T-helper 2 cell treated with Interferon-gamma antibody and Interleukin-4, amounts not matched to agents 100 ng/mL and 5 ng/mL, for 36 hours (primary cell): Measurements from ENCODE around the gene GPN1. TPM values are rescaled to one million over a fixed set of nuclear protein-coding genes. Genes with fewer than 3 reads are reported as not detected.
"Not testable (repeated sequence)": the region's sequence is repeated elsewhere in the genome, so short reads cannot be mapped to it uniquely, and the experiment has no call there.

Source experiments
- intact Hi-C: fragments of 100-400 bp; cut with micrococcal nuclease; formaldehyde crosslinking; loops from one replicate; pipeline ENCODE4 v1.15.1; 2023
- total RNA-seq: library from RNA; stranded (reverse); gene quantifications from 2 replicates; pipeline ENCODE4 v1.2.3, GENCODE V29; 2022

GPN1 gene
- total RNA-seq, 1 donor from 2014 or later = 47.9 TPM

DNA sequence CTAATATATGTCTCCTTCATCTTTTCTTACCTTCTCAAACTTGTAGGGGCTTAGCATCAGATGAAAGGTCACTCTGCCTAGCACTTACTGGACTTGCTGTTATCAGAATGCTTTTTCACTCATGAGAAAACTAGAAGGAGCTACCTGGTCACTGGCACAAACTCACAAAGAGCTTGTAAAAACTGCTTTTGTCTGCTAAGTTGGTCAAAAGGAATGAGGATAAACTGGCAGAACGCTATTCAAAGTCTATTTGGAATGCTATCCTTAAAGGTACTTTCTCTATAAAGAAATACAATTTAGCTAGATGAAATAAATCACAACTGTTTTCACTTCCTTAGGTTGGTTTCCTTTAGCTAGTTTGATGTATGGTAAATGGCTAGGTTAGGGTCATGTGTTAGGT, 2.5 kb upstream of the GPN1 start:
- intact Hi-C loops = loop anchor here (5.0 kb wide), 1 partner anchor 44 kb away; the partner anchor contains the start of gene ZNF512

GRCh38 chr2:27626921-27627320, 1.9 kb upstream of the GPN1 start:
- intact Hi-C loops = loop anchor here (5.0 kb wide), 1 partner anchor 45 kb away; the partner anchor contains the start of gene ZNF512

DNA sequence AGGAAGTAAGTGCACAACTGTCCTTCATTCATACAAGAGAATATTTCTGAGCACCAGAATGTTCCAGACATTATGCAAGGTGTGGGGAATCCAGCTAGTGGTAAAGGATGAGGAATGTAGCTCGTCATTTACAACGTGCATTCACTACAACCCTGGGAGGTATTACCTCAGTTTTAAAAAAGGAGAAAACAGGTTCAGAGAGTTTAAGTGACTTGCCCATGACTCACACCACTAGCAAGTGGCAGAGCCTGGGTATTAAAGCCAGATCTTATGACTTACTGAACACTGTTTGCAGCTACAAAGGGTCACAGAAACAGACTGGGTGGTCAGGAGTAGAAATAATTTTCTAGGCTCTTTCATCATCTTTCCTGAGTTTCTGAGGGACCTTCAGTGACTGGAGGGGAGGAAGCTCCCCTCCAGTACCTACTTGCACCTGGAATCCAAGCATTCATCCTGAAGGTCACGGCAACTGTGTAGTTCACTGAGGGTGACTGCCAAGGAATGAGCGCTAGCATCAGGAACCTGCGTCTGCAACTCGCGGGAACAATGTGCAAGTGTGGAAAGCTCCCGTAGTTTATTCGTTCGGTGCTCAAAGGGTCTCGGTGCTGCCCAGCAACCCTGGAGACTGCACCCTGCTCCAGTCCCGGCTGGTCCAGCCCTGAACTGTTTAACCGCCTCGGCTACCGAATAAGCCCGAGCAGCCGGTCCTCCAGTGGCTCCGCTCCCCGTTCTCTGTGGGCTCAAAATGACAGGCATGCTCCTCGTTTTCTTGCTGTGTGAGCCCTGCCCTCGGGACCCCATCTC, 685 bp upstream of the GPN1 start:
- intact Hi-C loops = loop anchor here (1.0 to 5.0 kb wide), 5 partner anchors 35 to 258 kb away; partner anchors contain the start of genes EIF2B4, IFT172, NRBP1 and SLC4A1AP

DNA sequence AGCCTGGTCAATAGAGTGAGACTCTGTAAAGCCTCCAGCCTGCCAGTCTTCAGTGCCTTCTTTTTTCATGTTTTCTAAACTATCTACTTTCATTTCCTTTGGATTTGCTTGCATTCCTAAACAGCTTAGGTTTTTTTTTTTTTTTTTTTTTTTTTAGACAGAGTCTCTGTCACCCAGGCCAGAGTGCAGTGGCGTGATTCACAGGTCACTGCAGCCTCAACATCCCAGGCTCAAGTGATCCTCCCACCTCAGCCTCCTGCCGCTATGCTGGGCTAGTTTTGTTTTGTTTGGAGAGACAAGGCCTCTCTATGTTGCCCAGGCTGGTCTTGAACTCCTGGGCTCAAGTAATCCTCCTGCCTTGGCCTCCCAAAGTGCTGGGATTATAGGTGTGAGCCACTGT, 1.4 kb downstream of the GPN1 start:
- intact Hi-C loops = not testable (repeated sequence)

GRCh38 chr2:27634291-27634690, 5.4 kb downstream of the GPN1 start:
- intact Hi-C loops = no loop called here

GRCh38 chr2:27636766-27637165, 7.9 kb downstream of the GPN1 start:
- intact Hi-C loops = no loop called here

- intact Hi-C loops = no loop called here
Observed at GRCh38 chr2:27638037-27638637, 9.3 kb downstream of the GPN1 start.

GRCh38 chr2:27638709-27639108, 9.9 kb downstream of the GPN1 start:
- intact Hi-C loops = no loop called here

DNA sequence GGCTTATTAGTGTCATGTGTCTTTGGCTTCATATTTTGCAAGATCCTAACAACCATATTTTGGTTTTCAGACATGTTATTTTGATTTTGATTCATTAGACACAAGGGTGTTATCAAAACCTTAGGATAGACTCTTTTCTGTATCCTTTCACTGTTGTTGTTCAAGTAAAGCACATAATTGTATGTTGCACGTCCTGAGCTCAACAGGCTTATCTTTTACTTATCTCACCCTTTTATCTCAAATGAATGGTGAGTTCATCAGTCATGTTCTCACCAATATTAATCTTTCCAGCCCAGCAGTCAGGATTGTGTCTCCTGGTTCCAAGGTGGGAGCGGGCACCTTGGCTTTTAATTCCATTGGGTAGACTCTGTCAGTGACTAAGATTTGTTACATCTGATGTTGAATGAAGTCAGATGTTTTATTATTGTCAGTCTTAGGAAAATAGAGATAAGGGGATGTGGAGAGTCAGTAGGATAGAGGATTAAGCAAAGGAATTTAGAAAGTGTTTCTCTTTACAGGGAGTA, 11.9 kb downstream of the GPN1 start:
- intact Hi-C loops = no loop called here

DNA sequence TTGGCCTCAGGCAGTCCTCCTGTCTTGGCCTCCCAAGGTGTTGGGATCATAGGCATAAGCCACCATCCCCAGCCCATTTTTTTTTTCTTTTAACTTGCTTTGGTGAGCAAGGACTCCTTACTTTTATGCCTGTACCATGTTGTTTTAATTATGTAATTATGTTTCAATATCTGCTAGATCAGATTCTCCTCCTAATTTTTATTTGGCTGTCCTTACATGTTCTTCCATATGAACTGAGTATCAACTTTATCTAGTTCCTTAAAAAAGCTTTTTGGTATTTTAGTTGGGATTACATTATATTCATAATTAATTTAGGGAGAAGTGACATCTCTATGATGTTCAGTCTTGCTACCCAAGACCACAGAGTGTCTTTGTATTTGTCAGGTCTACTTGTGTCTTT, 16.3 kb downstream of the GPN1 start:
- intact Hi-C loops = no loop called here

GRCh38 chr2:27647289-27647688, 18.4 kb downstream of the GPN1 start:
- intact Hi-C loops = no loop called here

- intact Hi-C loops = no loop called here
Observed at GRCh38 chr2:27647737-27648136, 18.9 kb downstream of the GPN1 start.

DNA sequence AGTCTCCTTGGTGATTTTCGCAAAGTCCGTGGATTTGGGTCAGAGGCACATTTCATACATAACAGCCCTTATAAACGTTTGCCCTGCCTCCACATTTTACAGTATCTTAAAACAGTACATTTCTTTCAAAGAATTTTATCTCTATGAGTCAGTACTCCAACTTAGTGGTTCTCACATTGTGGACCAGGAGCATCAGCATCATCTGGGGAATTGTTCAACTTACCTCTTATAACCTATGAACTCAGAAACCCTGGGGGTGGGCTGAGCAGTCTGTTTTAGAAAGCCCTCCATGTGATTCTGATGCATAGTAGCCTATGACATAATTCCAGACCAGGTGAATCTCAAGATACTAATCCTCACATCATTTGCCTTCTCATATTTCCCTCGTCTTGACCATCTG, 22.2 kb downstream of the GPN1 start:
- intact Hi-C loops = no loop called here

DNA sequence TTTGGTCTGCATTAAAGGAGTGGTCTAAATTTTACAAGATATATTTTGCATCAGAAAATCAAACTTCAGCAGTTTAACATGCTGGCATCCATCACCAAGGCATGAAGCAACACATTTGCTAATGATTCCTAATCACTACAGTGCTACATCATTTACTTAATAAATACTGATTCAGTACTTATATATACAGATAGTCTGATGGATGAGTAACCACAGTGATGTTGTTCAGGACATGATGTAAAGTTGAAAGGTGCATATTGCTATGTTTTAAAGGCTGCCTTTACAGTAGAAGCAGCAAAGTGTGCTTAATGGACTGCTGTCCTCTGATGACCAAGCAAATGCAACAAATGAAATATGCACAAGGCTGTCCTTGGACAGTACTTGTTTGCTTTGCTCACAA, 23.5 kb downstream of the GPN1 start:
- intact Hi-C loops = no loop called here

- intact Hi-C loops = no loop called here
Observed at GRCh38 chr2:27652790-27653189, 23.9 kb downstream of the GPN1 start.

DNA sequence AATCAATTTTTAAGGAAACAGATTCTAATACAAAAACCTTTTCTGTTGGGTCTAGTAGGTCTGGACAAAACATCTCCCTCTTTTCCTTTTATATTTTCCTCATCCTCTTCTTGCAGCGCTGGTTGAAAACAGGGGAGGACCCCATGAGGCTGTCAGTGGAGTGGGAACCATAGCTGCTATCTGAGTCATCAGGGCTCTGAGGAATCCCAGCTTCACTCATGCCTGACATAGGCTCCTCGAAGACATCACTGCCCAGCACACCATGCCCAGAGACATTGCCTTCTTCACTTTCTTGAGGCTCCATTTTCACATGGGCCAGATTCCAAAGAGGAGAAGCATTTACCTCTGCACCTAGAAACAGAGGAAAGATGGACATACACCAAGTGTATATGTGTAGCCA, 24.5 kb downstream of the GPN1 start:
- intact Hi-C loops = no loop called here

- intact Hi-C loops = no loop called here
Observed at GRCh38 chr2:27655155-27655951, 26.5 kb downstream of the GPN1 start.

- intact Hi-C loops = loop anchor here (5.0 to 10.0 kb wide), 2 partner anchors 257 to 449 kb away; partner anchors contain the start of genes ATRAID, PPM1G and SLC5A6
Observed at GRCh38 chr2:27661371-27661770, 32.5 kb downstream of the GPN1 start.

DNA sequence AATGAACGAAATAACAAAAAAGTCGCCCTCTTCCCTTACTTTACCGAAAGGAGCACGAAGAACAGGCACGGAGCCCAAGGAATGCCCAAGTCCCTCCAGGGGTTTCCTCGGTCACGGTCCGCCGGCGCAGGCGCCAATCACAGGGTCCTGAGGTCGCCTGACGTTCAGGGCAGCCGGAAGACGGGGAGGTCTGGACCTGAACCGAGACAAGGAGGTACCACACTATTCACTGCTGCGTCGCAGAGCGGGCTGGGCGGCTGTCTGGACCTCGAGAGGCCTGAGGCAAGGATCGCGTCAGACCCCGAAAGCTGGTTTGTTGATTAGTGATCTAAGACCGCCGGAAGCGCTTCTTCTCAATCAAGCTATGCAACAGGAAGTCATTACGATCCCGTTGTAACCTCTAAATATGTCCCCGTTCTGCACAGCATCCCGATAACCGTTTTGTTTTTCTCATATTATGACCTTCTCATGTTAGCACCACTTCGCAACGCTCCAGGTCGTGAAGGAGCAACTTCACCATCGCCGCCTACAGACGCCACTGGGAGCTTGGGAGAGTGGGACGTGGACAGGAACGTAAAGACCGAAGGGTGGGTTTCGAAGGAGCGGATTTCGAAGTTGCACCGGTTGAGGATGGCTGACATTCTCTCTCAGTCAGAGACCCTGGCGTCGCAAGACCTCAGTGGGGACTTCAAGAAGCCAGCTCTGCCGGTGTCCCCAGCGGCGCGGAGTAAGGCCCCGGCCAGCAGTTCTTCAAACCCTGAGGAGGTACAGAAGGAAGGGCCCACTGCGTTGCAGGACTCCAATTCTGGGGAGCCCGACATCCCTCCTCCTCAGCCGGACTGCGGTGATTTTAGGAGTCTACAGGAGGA, 34.7 kb downstream of the GPN1 start, which contains the start of the genes SLC4A1AP and SUPT7L:
Gene SLC4A1AP, plus strand, starts transcription at position 605 of the 869 bp plus-strand sequence. Its CDS starts 26 bp downstream, at position 631.
Gene SUPT7L, minus strand, starts transcription at position 330 of the 869 bp plus-strand sequence. CDS start 1,422 bp downstream, outside the sequence.
- intact Hi-C loops = loop anchor here (2.0 to 10.0 kb wide), 5 partner anchors 35 to 451 kb away; partner anchors contain the start of genes ATRAID, CCDC121, EIF2B4 and GPN1

- intact Hi-C loops = loop anchor here (5.0 to 10.0 kb wide), 2 partner anchors 259 to 452 kb away; partner anchors contain the start of genes ATRAID, PPM1G and SLC5A6
Observed at GRCh38 chr2:27664154-27664574, 35.3 kb downstream of the GPN1 start.
